RKO (cell line): ENCODE measurements around the gene SEPTIN5.
A peak's percentile ranks its signal among the peaks of the same experiment; 100 is the strongest.
"Not testable (repeated sequence)": the region's sequence is repeated elsewhere in the genome, so short reads cannot be mapped to it uniquely, and the experiment has no call there.

Source experiments
- DNase-seq: peaks from one replicate; pipeline ENCODE4 v3.0.0-alpha.2; 2016; ENCODE audit warnings: low spot score

SEPTIN5 gene

GRCh38 chr22:19680911-19681862 is 33.1 kb upstream of the SEPTIN5 start:
- DNase-seq = no peak

DNA sequence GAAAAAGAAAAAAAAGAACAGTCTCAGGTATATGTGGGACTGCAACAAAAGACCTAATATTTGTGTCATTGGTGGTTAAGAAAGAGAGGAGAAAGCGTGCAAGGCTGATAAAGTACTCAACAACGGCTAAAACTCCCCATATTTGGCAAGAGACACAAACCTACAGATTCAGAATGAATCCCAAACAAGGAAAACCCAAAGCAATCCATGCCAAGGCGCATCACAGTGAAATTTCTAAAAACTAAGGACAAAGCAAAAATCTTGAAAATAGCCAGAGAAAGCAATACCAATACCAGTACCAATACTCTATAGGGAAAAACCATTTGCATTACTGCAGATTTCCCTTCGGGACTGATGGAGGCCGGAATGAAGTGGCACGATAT is 32.4 kb upstream of the SEPTIN5 start:
- no peak for DNase-seq

GRCh38 chr22:19686946-19687345 is 27.4 kb upstream of the SEPTIN5 start:
- no peak for DNase-seq

- no peak for DNase-seq
Observed at GRCh38 chr22:19687561-19688300, 26.6 kb upstream of the SEPTIN5 start.

- no peak for DNase-seq
Observed at GRCh38 chr22:19688301-19689290, 25.7 kb upstream of the SEPTIN5 start.

DNA sequence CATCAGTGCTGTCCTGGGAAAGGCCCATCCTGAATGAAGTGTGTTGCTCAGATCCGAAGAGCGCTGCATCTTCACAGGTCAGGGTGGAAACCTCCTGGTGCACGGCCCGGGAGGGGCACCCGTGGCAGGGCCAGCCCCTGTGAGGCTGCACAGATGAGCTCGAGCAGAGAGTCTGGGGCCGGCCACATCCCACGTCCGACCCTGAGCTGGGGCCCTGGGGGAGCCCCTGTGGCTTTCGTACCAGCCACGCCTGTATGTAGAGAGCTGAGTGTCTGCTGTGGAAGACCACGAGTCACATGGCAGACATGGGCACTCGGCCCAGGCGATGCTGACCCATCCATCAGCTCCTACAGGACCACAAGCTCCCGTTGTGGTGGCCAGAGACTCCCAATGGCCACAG is 24.9 kb upstream of the SEPTIN5 start:
- DNase-seq = no peak

GRCh38 chr22:19691007-19691720 is 23.1 kb upstream of the SEPTIN5 start:
- peak; percentile 3 for DNase-seq

GRCh38 chr22:19691721-19692341 is 22.5 kb upstream of the SEPTIN5 start:
- peak; percentile 64 for DNase-seq

DNA sequence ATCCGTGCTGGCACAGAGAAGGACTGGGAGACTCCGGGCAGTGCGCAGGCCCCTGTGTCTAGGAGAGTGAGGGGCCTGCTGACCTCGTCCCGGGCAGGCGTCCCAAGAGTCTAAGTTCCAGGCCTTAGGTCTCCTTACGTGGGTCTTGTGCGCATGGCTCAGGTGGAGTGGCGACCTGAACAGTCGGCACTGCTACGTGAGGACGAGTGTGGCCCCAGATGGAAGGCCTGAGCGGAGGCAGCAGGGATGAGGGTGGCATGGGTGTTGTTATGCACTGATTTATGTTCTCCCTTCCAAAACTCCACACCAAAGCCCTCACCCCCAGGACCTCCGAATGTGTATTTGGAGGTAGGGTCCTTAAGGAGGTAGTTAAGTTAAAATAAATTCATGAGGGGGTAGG is 20.7 kb upstream of the SEPTIN5 start:
- DNase-seq = no peak

DNA sequence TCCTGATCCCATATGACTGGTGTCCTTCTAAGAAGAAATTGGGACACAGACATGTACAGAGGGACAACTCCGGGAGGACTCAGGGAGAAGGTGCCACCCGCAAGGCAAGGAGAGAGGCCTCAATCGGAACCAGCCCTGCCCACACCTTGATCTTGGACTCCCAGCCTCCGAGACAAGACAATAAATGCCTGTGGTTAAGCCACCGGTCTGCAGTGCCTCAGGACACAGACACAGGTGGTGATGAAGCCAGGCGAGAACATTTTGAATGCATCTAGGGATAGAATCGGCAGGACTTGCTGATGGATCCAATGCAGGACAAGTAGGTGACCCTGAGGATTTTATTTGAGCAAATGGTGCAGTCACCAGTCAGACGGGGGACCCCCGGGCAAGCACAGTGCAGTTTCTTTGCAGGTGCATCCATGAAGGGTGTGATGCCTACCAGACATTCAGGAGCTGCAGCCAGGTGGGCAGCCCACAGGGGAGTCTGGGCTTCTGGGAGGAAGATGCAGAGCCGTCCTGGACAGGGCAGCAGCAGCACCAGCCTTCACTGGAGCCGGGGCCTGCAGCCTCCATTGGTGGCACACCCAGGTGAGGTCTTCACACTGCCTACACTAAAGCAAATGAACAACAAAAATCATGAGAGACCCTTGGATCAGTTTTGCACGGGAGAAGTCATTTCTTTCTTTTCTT is 20.2 kb upstream of the SEPTIN5 start:
- DNase-seq = no peak

DNA sequence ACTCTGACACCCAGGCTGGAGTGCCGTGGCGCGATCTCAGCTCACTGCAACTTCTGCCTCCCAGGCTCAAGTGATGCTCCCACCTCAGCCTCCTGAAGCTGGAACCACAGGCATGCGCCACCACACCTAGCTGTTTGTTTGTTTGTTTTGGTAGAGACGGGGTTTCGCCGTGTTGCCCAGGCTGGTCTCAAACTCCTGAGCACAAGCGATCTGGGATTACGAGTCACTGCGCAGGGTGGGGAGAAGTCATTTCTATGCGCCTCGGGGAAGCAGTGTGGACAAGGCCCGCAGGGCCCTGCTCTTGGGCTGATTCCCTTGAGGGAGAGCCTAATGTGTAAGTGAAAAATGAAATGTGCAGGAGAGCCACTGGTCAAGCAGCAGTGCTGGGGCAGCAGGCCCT is 19.6 kb upstream of the SEPTIN5 start:
- DNase-seq = no peak

- no peak for DNase-seq
Observed at GRCh38 chr22:19696504-19697276, 17.6 kb upstream of the SEPTIN5 start.

GRCh38 chr22:19697871-19698270 is 16.4 kb upstream of the SEPTIN5 start:
- DNase-seq = not testable (repeated sequence)

- no peak for DNase-seq
Observed at GRCh38 chr22:19700790-19701419, 13.4 kb upstream of the SEPTIN5 start.

DNA sequence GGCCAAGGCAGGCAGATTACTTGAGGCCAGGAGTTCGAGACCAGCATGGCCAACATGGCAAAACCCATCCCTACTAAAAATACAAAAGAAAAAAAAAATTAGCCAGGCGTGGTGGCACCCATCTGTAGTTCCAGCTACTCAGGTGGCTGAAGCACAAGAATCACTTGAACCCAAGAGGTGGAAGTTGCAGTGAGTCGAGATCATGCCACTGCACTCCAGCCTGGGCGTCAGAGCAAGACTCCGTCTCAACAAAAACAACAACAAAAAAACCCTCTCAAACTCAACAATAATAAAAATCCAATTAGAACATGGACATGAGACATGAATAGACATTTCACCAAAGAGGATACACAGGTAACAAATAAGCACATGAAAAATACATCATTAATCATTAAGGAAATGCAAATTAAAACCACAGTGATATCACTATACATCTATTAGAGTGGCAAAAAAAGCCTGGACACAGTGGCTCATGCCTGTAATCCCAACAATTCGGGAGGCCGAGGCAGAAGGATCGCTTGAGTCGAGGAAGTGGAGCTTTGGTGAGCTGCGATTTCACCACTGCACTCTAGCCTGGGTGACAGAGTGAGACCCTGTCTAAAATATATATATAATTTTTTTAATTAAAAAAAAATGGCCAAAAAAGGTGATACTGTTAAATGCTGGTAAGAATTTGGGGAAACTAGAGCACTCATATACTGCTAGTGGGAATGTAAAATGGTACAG is 12.7 kb upstream of the SEPTIN5 start:
- no peak for DNase-seq

- DNase-seq = no peak
Observed at GRCh38 chr22:19703869-19704268, 10.4 kb upstream of the SEPTIN5 start.

- no peak for DNase-seq
Observed at GRCh38 chr22:19704355-19705015, 9.8 kb upstream of the SEPTIN5 start.
